Activated CD4-positive, alpha-beta T cell treated with anti-CD3 and anti-CD28 coated beads, Interleukin-2, amount 10 ng/mL, durations not matched to agents 7 days and 5 days (primary cell): ENCODE results near the gene CDC42EP1. TPM values are rescaled to one million over a fixed set of nuclear protein-coding genes. Genes with fewer than 3 reads are reported as not detected.
A peak's percentile ranks its signal among the peaks of the same experiment; 100 is the strongest.
"Not testable (repeated sequence)": the region's sequence is repeated elsewhere in the genome, so short reads cannot be mapped to it uniquely, and the experiment has no call there.

ENCODE experiments used
- CTCF ChIA-PET: fragments of 350-600 bp; sonication (Branson Sonifier 250); formaldehyde crosslinking; loops from one replicate; lab custom pipeline; 2021; ENCODE audit warnings: antibody characterized with exemption; lab: Charles Lee
- POLR2A ChIA-PET: fragments of 350-600 bp; sonication (Branson Sonifier 250); formaldehyde crosslinking; loops from one replicate; lab custom pipeline; 2021; ENCODE audit warnings: antibody characterized with exemption; lab: Charles Lee
- DNase-seq: peaks from one replicate; pipeline ENCODE4 v3.0.0-alpha.2; 2020
- H3K27ac Mint-ChIP-seq: one replicate; pipeline ENCODE4 v1.8.0; 2021; ENCODE audit warnings: mild to moderate bottlenecking, moderate library complexity, mixed read lengths
- H3K27me3 Mint-ChIP-seq: one replicate; pipeline ENCODE4 v1.8.0; 2021; ENCODE audit warnings: mixed read lengths
- H3K36me3 Mint-ChIP-seq: one replicate; pipeline ENCODE4 v1.8.0; 2021; ENCODE audit warnings: low read depth, mixed read lengths
- H3K4me1 Mint-ChIP-seq: one replicate; pipeline ENCODE4 v1.8.0; 2021; ENCODE audit warnings: mixed read lengths
- H3K4me3 Mint-ChIP-seq: one replicate; pipeline ENCODE4 v1.8.0; 2021; ENCODE audit warnings: mild to moderate bottlenecking, moderate library complexity, mixed read lengths
- H3K9me3 Mint-ChIP-seq: one replicate; pipeline ENCODE4 v1.8.0; 2021; ENCODE audit warnings: mixed read lengths
- total RNA-seq, 2 experiments: library from RNA; stranded (reverse); gene quantifications; one replicate each; pipeline ENCODE4 v1.2.3, GENCODE V29; 2021

CDC42EP1 gene
- total RNA-seq, 2 experiments from 2014 or later, result 0.30 TPM; not detected in 1

- H3K9me3 Mint-ChIP-seq, result no peaks in the 10 kb centered on the region
- peaks cover 55% of the 10 kb centered on the region for H3K27me3 Mint-ChIP-seq
- ChIA-PET CTCF (interaction anchor here (0.6 to 1.3 kb wide), 3 partner anchors 12 to 70 kb away, joined by 3 to 5 read pairs (median 3); no protein-coding TSS in a partner anchor), POLR2A (no interaction called here)
- no peak overlapping the region for H3K4me3 Mint-ChIP-seq
- H3K4me1 Mint-ChIP-seq, result peaks cover 9% of the 10 kb centered on the region
- no peaks in the 10 kb centered on the region for H3K36me3 Mint-ChIP-seq
- no peak for DNase-seq
- H3K27ac Mint-ChIP-seq, result no peak overlapping the region
Observed at GRCh38 chr22:37522482-37522881, 37.8 kb upstream of the CDC42EP1 start.

GRCh38 chr22:37525073-37525745, 35.1 kb upstream of the CDC42EP1 start:
- Mint-ChIP-seq H3K9me3 (no peaks in the 10 kb centered on the region), H3K27ac (no peak overlapping the region), H3K36me3 (no peaks in the 10 kb centered on the region), H3K4me3 (no peak overlapping the region), H3K27me3 (peaks cover 38% of the 10 kb centered on the region), H3K4me1 (peaks cover 7% of the 10 kb centered on the region)
- POLR2A ChIA-PET, result no interaction called here
- no peak for DNase-seq
- CTCF ChIA-PET, result interaction anchor here (0.6 to 1.6 kb wide), 2 partner anchors 13 to 75 kb away, joined by 3 to 6 read pairs; no protein-coding TSS in a partner anchor

- no peaks in the 10 kb centered on the region for H3K36me3 Mint-ChIP-seq
- H3K27me3 Mint-ChIP-seq, result peaks cover 34% of the 10 kb centered on the region
- H3K4me1 Mint-ChIP-seq, result peaks cover 7% of the 10 kb centered on the region
- no peaks in the 10 kb centered on the region for H3K9me3 Mint-ChIP-seq
- no peak overlapping the region for H3K4me3 Mint-ChIP-seq
- no peak for DNase-seq
- CTCF ChIA-PET, result no interaction called here
- H3K27ac Mint-ChIP-seq, result no peak overlapping the region
- POLR2A ChIA-PET, result no interaction called here
Observed at GRCh38 chr22:37525746-37526350, 34.4 kb upstream of the CDC42EP1 start.

GRCh38 chr22:37526376-37526775, 33.9 kb upstream of the CDC42EP1 start:
- no peak overlapping the region for H3K27ac Mint-ChIP-seq
- DNase-seq, result no peak
- H3K4me3 Mint-ChIP-seq, result no peak overlapping the region
- H3K36me3 Mint-ChIP-seq, result peaks cover under 1% of the 10 kb centered on the region
- H3K9me3 Mint-ChIP-seq, result no peaks in the 10 kb centered on the region
- peaks cover 8% of the 10 kb centered on the region for H3K4me1 Mint-ChIP-seq
- ChIA-PET CTCF (no interaction called here), POLR2A (no interaction called here)
- peaks cover 32% of the 10 kb centered on the region for H3K27me3 Mint-ChIP-seq

GRCh38 chr22:37527081-37527752, 33.1 kb upstream of the CDC42EP1 start:
- H3K9me3 Mint-ChIP-seq, H3K27ac Mint-ChIP-seq, H3K36me3 Mint-ChIP-seq, POLR2A ChIA-PET, H3K4me1 Mint-ChIP-seq, H3K4me3 Mint-ChIP-seq, DNase-seq: not testable (repeated sequence)
- CTCF ChIA-PET, result interaction anchor here (0.6 to 2.6 kb wide), 5 partner anchors 12 to 437 kb away, joined by 3 to 12 read pairs (median 4); no protein-coding TSS in a partner anchor
- H3K27me3 Mint-ChIP-seq, result peaks cover 26% of the 10 kb centered on the region

- H3K36me3 Mint-ChIP-seq, H3K9me3 Mint-ChIP-seq, H3K4me3 Mint-ChIP-seq, H3K27ac Mint-ChIP-seq, POLR2A ChIA-PET, DNase-seq, H3K4me1 Mint-ChIP-seq: not testable (repeated sequence)
- peaks cover 19% of the 10 kb centered on the region for H3K27me3 Mint-ChIP-seq
- CTCF ChIA-PET, result interaction anchor here (0.5 to 2.6 kb wide), 3 partner anchors 11 to 79 kb away, joined by 4 to 12 read pairs (median 4); no protein-coding TSS in a partner anchor
Observed at GRCh38 chr22:37527952-37528351, 32.3 kb upstream of the CDC42EP1 start.

GRCh38 chr22:37529652-37530345, 30.5 kb upstream of the CDC42EP1 start:
- no peaks in the 10 kb centered on the region for H3K9me3 Mint-ChIP-seq
- peaks cover 22% of the 10 kb centered on the region for H3K4me1 Mint-ChIP-seq
- H3K36me3 Mint-ChIP-seq, result peaks cover 1% of the 10 kb centered on the region
- ChIA-PET CTCF (interaction anchor here (0.6 to 4.1 kb wide), 7 partner anchors 15 to 252 kb away, joined by 3 to 15 read pairs (median 3); no protein-coding TSS in a partner anchor), POLR2A (no interaction called here)
- peak; percentile 24 for DNase-seq
- H3K27me3 Mint-ChIP-seq, result peaks cover 14% of the 10 kb centered on the region
- no peak overlapping the region for H3K27ac Mint-ChIP-seq
- no peak overlapping the region for H3K4me3 Mint-ChIP-seq

- no peaks in the 10 kb centered on the region for H3K9me3 Mint-ChIP-seq
- H3K27ac Mint-ChIP-seq, result no peak overlapping the region
- DNase-seq, result no peak
- ChIA-PET CTCF (interaction anchor here (1.0 to 1.8 kb wide), 2 partner anchors 9 to 33 kb away, joined by 3 to 7 read pairs; no protein-coding TSS in a partner anchor), POLR2A (no interaction called here)
- H3K4me1 Mint-ChIP-seq, result peaks cover 35% of the 10 kb centered on the region
- no peak overlapping the region for H3K4me3 Mint-ChIP-seq
- H3K27me3 Mint-ChIP-seq, result peaks cover 12% of the 10 kb centered on the region
- H3K36me3 Mint-ChIP-seq, result peaks cover 1% of the 10 kb centered on the region
Observed at GRCh38 chr22:37533995-37534394, 26.3 kb upstream of the CDC42EP1 start.

- Mint-ChIP-seq H3K9me3 (no peaks in the 10 kb centered on the region), H3K36me3 (peaks cover 1% of the 10 kb centered on the region), H3K4me3 (no peak overlapping the region), H3K27me3 (peaks cover 12% of the 10 kb centered on the region), H3K4me1 (peaks cover 38% of the 10 kb centered on the region), H3K27ac (no peak overlapping the region)
- no peak for DNase-seq
- ChIA-PET CTCF (interaction anchor here (1.8 kb wide), 1 partner anchor 33 kb away, joined by 7 read pairs; no protein-coding TSS in a partner anchor), POLR2A (no interaction called here)
Observed at GRCh38 chr22:37534445-37534844, 25.8 kb upstream of the CDC42EP1 start.

- POLR2A ChIA-PET, result no interaction called here
- Mint-ChIP-seq H3K9me3 (no peaks in the 10 kb centered on the region), H3K27ac (no peak overlapping the region), H3K4me1 (peaks cover 32% of the 10 kb centered on the region), H3K4me3 (no peak overlapping the region), H3K27me3 (peaks cover 15% of the 10 kb centered on the region), H3K36me3 (peaks cover 1% of the 10 kb centered on the region)
- no peak for DNase-seq
- CTCF ChIA-PET, result interaction anchor here (1.4 kb wide), 1 partner anchor 32 kb away, joined by 3 read pairs; no protein-coding TSS in a partner anchor
Observed at GRCh38 chr22:37535159-37535558, 25.1 kb upstream of the CDC42EP1 start.

- peak overlapping the region; percentile 64 for H3K27ac Mint-ChIP-seq
- no peaks in the 10 kb centered on the region for H3K9me3 Mint-ChIP-seq
- peaks cover 45% of the 10 kb centered on the region for H3K4me1 Mint-ChIP-seq
- H3K36me3 Mint-ChIP-seq, result no peaks in the 10 kb centered on the region
- no peak overlapping the region for H3K4me3 Mint-ChIP-seq
- ChIA-PET CTCF (interaction anchor here (0.7 to 16.2 kb wide), 21 partner anchors 8 to 1213 kb away, joined by 3 to 397 read pairs (median 5); partner anchors contain the start of genes CDC42EP1 and GGA1), POLR2A (no interaction called here)
- DNase-seq, result peak; percentile 93
- peaks cover 17% of the 10 kb centered on the region for H3K27me3 Mint-ChIP-seq
Observed at GRCh38 chr22:37538590-37539357, 21.5 kb upstream of the CDC42EP1 start.
